ENCODE measurements around the gene KDF1. TPM values are rescaled to one million over a fixed set of nuclear protein-coding genes. Genes with fewer than 3 reads are reported as not detected.

Gene KDF1
- total and polyA plus RNA-seq, 2 of the 13 experiments (the other 11 are each of a cell fraction or from before 2014, with no cell fraction given) = 1.9 to 4.9 TPM

GRCh38 chr1:26994787-26995517, 34.7 kb upstream of the KDF1 start (continued):
- TF ChIP-seq HMGXB4 (CRISPR knock-in tag; IDR thresholded peaks at IDR 0.05; ENCODE audit: borderline replicate concordance in 1 of 2, low read depth in 1 of 2) (peak in 1 of 2 experiments; percentile 5; a peak in 2 of 4 replicates), FOXM1 (CRISPR knock-in tag; IDR thresholded peaks at IDR 0.05) (no peak), IRF2 (CRISPR knock-in tag; IDR thresholded peaks at IDR 0.05) (no peak), ZFX (CRISPR knock-in tag; IDR thresholded peaks at IDR 0.05; ENCODE audit: low read depth) (no peak), RBAK (CRISPR knock-in tag; IDR thresholded peaks at IDR 0.05) (no peak), ZZZ3 (CRISPR knock-in tag; IDR thresholded peaks at IDR 0.05; ENCODE audit: borderline replicate concordance) (no peak), ZNF841 (CRISPR knock-in tag; IDR thresholded peaks at IDR 0.05; ENCODE audit: borderline replicate concordance) (no peak), ESRRA (CRISPR knock-in tag; IDR thresholded peaks at IDR 0.05; ENCODE audit: low read depth) (0 out of 2 replicates have a peak, but pooled peaks have one; percentile 7), TRAFD1 (CRISPR knock-in tag; IDR thresholded peaks at IDR 0.05; ENCODE audit: borderline replicate concordance) (no peak), KDM2A (CRISPR knock-in tag; IDR thresholded peaks at IDR 0.05; ENCODE audit: borderline replicate concordance, low read depth) (no peak), ZNF780A (CRISPR knock-in tag; IDR thresholded peaks at IDR 0.05) (no peak), BRCA1 (CRISPR knock-in tag; IDR thresholded peaks at IDR 0.05) (no peak), ARID4A (CRISPR knock-in tag; IDR thresholded peaks at IDR 0.05; ENCODE audit: borderline replicate concordance) (no peak; the same call in 1 of the 2 replicates), SIX1 (CRISPR knock-in tag; IDR thresholded peaks at IDR 0.05; ENCODE audit: borderline replicate concordance) (no peak), SIN3B (IDR thresholded peaks at IDR 0.05; ENCODE audit: low read length) (no peak), ZNF510 (CRISPR knock-in tag; IDR thresholded peaks at IDR 0.05; ENCODE audit: low read depth) (0 out of 2 replicates have a peak, but pooled peaks have one; percentile 34), GATA4 (IDR thresholded peaks at IDR 0.05; ENCODE audit: borderline replicate concordance, low read depth) (no peak)
- TF ChIP-seq, protein P1, sequence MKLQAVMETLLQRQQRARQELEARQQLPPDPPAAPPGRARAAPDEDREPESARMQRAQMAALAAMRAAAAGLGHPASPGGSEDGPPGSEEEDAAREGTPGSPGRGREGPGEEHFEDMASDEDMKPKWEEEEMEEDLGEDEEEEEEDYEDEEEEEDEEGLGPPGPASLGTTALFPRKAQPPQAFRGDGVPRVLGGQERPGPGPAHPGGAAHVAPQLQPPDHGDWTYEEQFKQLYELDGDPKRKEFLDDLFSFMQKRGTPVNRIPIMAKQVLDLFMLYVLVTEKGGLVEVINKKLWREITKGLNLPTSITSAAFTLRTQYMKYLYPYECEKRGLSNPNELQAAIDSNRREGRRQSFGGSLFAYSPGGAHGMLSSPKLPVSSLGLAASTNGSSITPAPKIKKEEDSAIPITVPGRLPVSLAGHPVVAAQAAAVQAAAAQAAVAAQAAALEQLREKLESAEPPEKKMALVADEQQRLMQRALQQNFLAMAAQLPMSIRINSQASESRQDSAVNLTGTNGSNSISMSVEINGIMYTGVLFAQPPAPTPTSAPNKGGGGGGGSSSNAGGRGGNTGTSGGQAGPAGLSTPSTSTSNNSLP (IDR thresholded peaks at IDR 0.05; ENCODE audit: low read depth, low read length) = no peak
- TF ChIP-seq, protein P2, sequence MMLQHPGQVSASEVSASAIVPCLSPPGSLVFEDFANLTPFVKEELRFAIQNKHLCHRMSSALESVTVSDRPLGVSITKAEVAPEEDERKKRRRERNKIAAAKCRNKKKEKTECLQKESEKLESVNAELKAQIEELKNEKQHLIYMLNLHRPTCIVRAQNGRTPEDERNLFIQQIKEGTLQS (CRISPR knock-in tag; IDR thresholded peaks at IDR 0.05) = no peak
